GM23338 (cell line): ENCODE data around the gene POMT2. TPM values are rescaled to one million over a fixed set of nuclear protein-coding genes. Genes with fewer than 3 reads are reported as not detected.

Source experiments
- ATAC-seq: fragments of 200-7000 bp; cut with Tn5 transposase; 3 replicates; pipeline ENCODE4 v1.9.1; 2020
- DNase-seq: peaks from one replicate; pipeline ENCODE4 v3.0.0-alpha.2; 2015; ENCODE audit warnings: low spot score
- H2AFZ ChIP-seq: fragments of 200-600 bp; sonication (generic); 2 replicates; pipeline ENCODE4 v1.8.0; 2016; ENCODE audit warnings: antibody characterized with exemption, mild to moderate bottlenecking, moderate library complexity
- H3F3A ChIP-seq: fragments of 200-600 bp; sonication (generic); replicated peaks from 2 replicates; pipeline ENCODE4 v1.8.0; 2017; ENCODE audit warnings: antibody characterized with exemption, mixed run types, low read depth
- H3K27ac ChIP-seq: fragments of 200-600 bp; sonication (generic); 2 replicates; pipeline ENCODE4 v1.6.1; 2016; ENCODE audit warnings: low read depth
- H3K27me3 ChIP-seq: fragments of 200-600 bp; sonication (generic); 2 replicates; pipeline ENCODE4 v1.8.0; 2016; ENCODE audit warnings: mild to moderate bottlenecking, mixed run types, moderate library complexity; ENCODE audit not compliant: insufficient read depth
- H3K36me3 ChIP-seq: fragments of 200-600 bp; sonication (generic); 2 replicates; pipeline ENCODE4 v1.8.0; 2016; ENCODE audit warnings: mild to moderate bottlenecking; ENCODE audit not compliant: insufficient read depth
- H3K4me1 ChIP-seq: fragments of 200-600 bp; sonication (generic); 2 replicates; pipeline ENCODE4 v1.8.0; 2016; ENCODE audit warnings: mild to moderate bottlenecking, moderate library complexity; ENCODE audit not compliant: insufficient read depth
- H3K4me2 ChIP-seq: fragments of 200-600 bp; sonication (generic); 2 replicates; pipeline ENCODE4 v1.7.1; 2017; ENCODE audit warnings: mixed run types
- H3K4me3 ChIP-seq: fragments of 200-600 bp; sonication (generic); 2 replicates; pipeline ENCODE4 v1.6.1; 2016; ENCODE audit warnings: mixed run types
- H3K79me2 ChIP-seq: fragments of 200-600 bp; sonication (generic); replicated peaks from 2 replicates; pipeline ENCODE4 v1.8.0; 2017; ENCODE audit warnings: mild to moderate bottlenecking; ENCODE audit not compliant: insufficient read depth
- H3K9me2 ChIP-seq: fragments of 200-600 bp; sonication (generic); 2 replicates; pipeline ENCODE4 v1.8.0; 2017; ENCODE audit not compliant: insufficient read depth
- H4K20me1 ChIP-seq: fragments of 200-600 bp; sonication (generic); replicated peaks from 2 replicates; pipeline ENCODE4 v1.8.0; 2017; ENCODE audit warnings: mild to moderate bottlenecking; ENCODE audit not compliant: insufficient read depth
- H3K27ac Mint-ChIP-seq: 2 replicates; pipeline ENCODE4 v1.8.0; 2020; ENCODE audit warnings: inconsistent platforms, mild to moderate bottlenecking, moderate library complexity, mixed read lengths
- H3K27me3 Mint-ChIP-seq: 3 replicates; pipeline ENCODE4 v1.8.0; 2022; ENCODE audit warnings: low read depth, mild to moderate bottlenecking, moderate library complexity, mixed read lengths, inconsistent platforms; ENCODE audit not compliant: insufficient read depth, poor library complexity
- H3K36me3 Mint-ChIP-seq: 3 replicates; pipeline ENCODE4 v1.8.0; 2021; ENCODE audit warnings: low read depth, mild to moderate bottlenecking, inconsistent platforms, moderate library complexity, mixed read lengths
- H3K4me1 Mint-ChIP-seq: 3 replicates; pipeline ENCODE4 v1.8.0; 2020; ENCODE audit warnings: mild to moderate bottlenecking, inconsistent platforms, mixed read lengths
- H3K4me3 Mint-ChIP-seq: 3 replicates; pipeline ENCODE4 v1.8.0; 2021; ENCODE audit warnings: moderate library complexity, mild to moderate bottlenecking, inconsistent platforms, mixed read lengths
- H3K9me3 Mint-ChIP-seq: 3 replicates; pipeline ENCODE4 v1.8.0; 2020; ENCODE audit warnings: moderate library complexity, mild to moderate bottlenecking, inconsistent platforms, mixed read lengths
- CREB1 ChIP-seq: fragments of 250-450 bp; sonication (Bioruptor Pico); IDR thresholded peaks from 2 replicates; pipeline ENCODE4 v1.5.0; 2020; ENCODE audit warnings: low read depth, mild to moderate bottlenecking, moderate library complexity
- CTCF ChIP-seq, 2 experiments: fragments of 200-600 bp in 1 of 2; sonication (generic) in 1 of 2; conservative IDR thresholded peaks; 2 replicates each; pipeline versions ENCODE4 v1.5.1 to v1.6.1; 2016 to 2017; ENCODE audit warnings: antibody characterized with exemption in 2 of 2, low read depth in 2 of 2, mild to moderate bottlenecking in 2 of 2, moderate library complexity in 1 of 2
- EZH2 ChIP-seq: fragments of 200-600 bp; sonication (generic); IDR thresholded peaks from one replicate; pipeline ENCODE4 v1.8.0; 2017; ENCODE audit warnings: antibody characterized with exemption, mild to moderate bottlenecking, low read depth; ENCODE audit not compliant: unreplicated experiment
- EZH2phosphoT487 ChIP-seq: fragments of 200-600 bp; sonication (generic); IDR thresholded peaks from one replicate; pipeline ENCODE4 v1.8.1; 2018; ENCODE audit warnings: antibody characterized with exemption; ENCODE audit not compliant: unreplicated experiment
- NANOG ChIP-seq: IDR thresholded peaks from 2 replicates; pipeline ENCODE4 v1.6.1; 2016; ENCODE audit warnings: antibody characterized with exemption, borderline replicate concordance
- POLR2AphosphoS5 ChIP-seq: IDR thresholded peaks from 2 replicates; pipeline ENCODE4 v1.6.1; 2016; ENCODE audit warnings: antibody characterized with exemption, low read depth
- STAT1 ChIP-seq: IDR thresholded peaks from one replicate; pipeline ENCODE4 v1.6.1; 2016; ENCODE audit warnings: antibody characterized with exemption; ENCODE audit not compliant: unreplicated experiment
- ZNF114 ChIP-seq: fragments of 250-450 bp; sonication (Bioruptor Pico); IDR thresholded peaks from 2 replicates; pipeline ENCODE4 v1.5.0; 2020; ENCODE audit warnings: mild to moderate bottlenecking, moderate library complexity
- ZNF331 ChIP-seq: fragments of 250-450 bp; sonication (Bioruptor Pico); IDR thresholded peaks from 2 replicates; pipeline ENCODE4 v1.5.0; 2020; ENCODE audit warnings: low read depth, mild to moderate bottlenecking, moderate library complexity
- polyA plus RNA-seq: library from polyadenylated mRNA; unstranded; fragments of >200 nt; fragmentation: Nextera tagmentation; extraction: Ambion mirVana; gene quantifications from 2 replicates; pipeline ENCODE4 v1.2.1, GENCODE V29; 2016
- total RNA-seq: library from RNA; depleted of rRNA; stranded (reverse); fragments of >200 nt; shearing (Covaris generic); gene quantifications from 2 replicates; pipeline ENCODE4 v1.2.3, GENCODE V29; 2014
- TF ChIP-seq, protein P1 (sequence below): IDR thresholded peaks from one replicate; pipeline ENCODE4 v1.6.1; 2018; ENCODE audit warnings: antibody characterized with exemption; ENCODE audit not compliant: unreplicated experiment
- TF ChIP-seq, protein P2 (sequence below): IDR thresholded peaks from 2 replicates; pipeline ENCODE4 v1.6.1; 2016; ENCODE audit warnings: antibody characterized with exemption

POMT2 gene
- total and polyA plus RNA-seq, 2 experiments from 2014 or later: 24.3 to 29.9 TPM

DNA sequence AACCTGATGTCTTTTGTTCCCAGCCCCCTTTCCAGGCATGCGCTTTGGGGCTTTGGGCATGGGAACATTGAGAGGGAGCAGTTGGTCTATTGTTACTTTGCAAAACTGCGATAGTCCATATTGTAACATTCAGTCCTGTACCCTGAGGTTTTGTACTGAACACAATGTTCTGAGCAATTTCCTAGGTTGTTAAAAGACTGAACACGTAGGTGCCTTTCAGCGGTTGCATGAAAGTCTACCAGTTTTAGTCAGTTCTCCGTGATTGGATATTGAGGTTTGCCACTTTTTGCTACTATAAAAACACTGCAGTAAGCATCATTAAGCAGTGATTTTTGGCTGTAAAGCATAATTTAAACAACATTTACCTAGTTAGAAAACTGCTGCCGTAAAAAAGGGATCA lies 69.8 kb downstream of the POMT2 start (continued):
- TF ChIP-seq, protein P1, sequence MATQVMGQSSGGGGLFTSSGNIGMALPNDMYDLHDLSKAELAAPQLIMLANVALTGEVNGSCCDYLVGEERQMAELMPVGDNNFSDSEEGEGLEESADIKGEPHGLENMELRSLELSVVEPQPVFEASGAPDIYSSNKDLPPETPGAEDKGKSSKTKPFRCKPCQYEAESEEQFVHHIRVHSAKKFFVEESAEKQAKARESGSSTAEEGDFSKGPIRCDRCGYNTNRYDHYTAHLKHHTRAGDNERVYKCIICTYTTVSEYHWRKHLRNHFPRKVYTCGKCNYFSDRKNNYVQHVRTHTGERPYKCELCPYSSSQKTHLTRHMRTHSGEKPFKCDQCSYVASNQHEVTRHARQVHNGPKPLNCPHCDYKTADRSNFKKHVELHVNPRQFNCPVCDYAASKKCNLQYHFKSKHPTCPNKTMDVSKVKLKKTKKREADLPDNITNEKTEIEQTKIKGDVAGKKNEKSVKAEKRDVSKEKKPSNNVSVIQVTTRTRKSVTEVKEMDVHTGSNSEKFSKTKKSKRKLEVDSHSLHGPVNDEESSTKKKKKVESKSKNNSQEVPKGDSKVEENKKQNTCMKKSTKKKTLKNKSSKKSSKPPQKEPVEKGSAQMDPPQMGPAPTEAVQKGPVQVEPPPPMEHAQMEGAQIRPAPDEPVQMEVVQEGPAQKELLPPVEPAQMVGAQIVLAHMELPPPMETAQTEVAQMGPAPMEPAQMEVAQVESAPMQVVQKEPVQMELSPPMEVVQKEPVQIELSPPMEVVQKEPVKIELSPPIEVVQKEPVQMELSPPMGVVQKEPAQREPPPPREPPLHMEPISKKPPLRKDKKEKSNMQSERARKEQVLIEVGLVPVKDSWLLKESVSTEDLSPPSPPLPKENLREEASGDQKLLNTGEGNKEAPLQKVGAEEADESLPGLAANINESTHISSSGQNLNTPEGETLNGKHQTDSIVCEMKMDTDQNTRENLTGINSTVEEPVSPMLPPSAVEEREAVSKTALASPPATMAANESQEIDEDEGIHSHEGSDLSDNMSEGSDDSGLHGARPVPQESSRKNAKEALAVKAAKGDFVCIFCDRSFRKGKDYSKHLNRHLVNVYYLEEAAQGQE: no peak
- TF ChIP-seq NANOG (no peak), POLR2AphosphoS5 (no peak), ZNF114 (no peak), STAT1 (no peak), ZNF331 (CRISPR knock-in tag) (no peak), CTCF (conservative IDR thresholded peaks at IDR 0.05; ENCODE audit: low read depth in 2 of 2) (no peak), CREB1 (CRISPR knock-in tag) (no peak), EZH2 (no peak), EZH2phosphoT487 (no peak)
- TF ChIP-seq, protein P2, sequence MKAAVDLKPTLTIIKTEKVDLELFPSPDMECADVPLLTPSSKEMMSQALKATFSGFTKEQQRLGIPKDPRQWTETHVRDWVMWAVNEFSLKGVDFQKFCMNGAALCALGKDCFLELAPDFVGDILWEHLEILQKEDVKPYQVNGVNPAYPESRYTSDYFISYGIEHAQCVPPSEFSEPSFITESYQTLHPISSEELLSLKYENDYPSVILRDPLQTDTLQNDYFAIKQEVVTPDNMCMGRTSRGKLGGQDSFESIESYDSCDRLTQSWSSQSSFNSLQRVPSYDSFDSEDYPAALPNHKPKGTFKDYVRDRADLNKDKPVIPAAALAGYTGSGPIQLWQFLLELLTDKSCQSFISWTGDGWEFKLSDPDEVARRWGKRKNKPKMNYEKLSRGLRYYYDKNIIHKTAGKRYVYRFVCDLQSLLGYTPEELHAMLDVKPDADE: no peak

DNA sequence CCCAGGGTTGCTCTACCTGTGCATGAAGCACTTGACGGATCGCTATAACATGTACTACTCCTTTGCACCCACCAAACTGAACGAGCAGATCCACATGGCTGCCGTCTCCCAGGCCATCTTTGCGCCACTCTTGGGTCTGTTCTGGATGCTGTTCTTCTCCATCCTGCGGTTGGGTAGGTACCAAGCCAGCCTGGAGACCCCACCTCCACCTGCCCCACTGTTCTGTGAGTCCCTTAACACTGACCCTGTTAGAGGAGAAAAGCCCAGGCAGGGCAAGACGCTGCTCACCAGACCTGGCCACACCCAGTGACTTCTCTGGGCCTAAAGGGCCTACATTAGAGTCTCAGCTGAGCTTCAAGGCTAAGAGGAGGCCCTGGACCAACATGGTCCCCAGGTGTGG lies 71.4 kb downstream of the POMT2 start:
- no peaks in the 10 kb centered on the region for H3K36me3 Mint-ChIP-seq
- Histone ChIP-seq H2AFZ (no peak overlapping the region), H3K27me3 (no peaks in the 10 kb centered on the region)

More for the DNA sequence above, 71.4 kb downstream of the POMT2 start:
- Histone ChIP-seq H3K9me2 (no peaks in the 10 kb centered on the region), H3K27ac (no peak overlapping the region), H3F3A (no peaks in the 10 kb centered on the region), H4K20me1 (no peaks in the 10 kb centered on the region; the same call in 1 of the 2 replicates), H3K79me2 (no peaks in the 10 kb centered on the region), H3K36me3 (no peaks in the 10 kb centered on the region), H3K4me3 (no peak overlapping the region), H3K4me1 (no peaks in the 10 kb centered on the region), H3K4me2 (no peak overlapping the region)
- TF ChIP-seq ZNF114: no peak
- no peak for TF ChIP-seq EZH2
- TF ChIP-seq, protein P1: no peak
- no peaks in the 10 kb centered on the region for H3K9me3 Mint-ChIP-seq
- H3K27ac Mint-ChIP-seq: no peak overlapping the region
- no peak overlapping the region for H3K4me3 Mint-ChIP-seq
- no peaks in the 10 kb centered on the region for H3K4me1 Mint-ChIP-seq
- H3K27me3 Mint-ChIP-seq: peaks cover 13% of the 10 kb centered on the region
- ATAC-seq (no peak), DNase-seq (no peak)
